OCI-LY1 (cell line): ENCODE results near the gene CRYBG1.

Experiments
- EZH2 ChIP-seq: fragments of 200-600 bp; sonication (generic), shearing (Covaris generic); IDR thresholded peaks from 2 replicates; pipeline ENCODE4 v1.8.0; 2017; ENCODE audit warnings: borderline replicate concordance, mixed run types, mild to moderate bottlenecking, antibody characterized with exemption, low read length, moderate library complexity, mixed read lengths
- TF ChIP-seq, protein P1 (sequence below): fragments of 200-600 bp; sonication (generic), shearing (Covaris generic); IDR thresholded peaks from 2 replicates; pipeline ENCODE4 v1.5.1; 2017; ENCODE audit warnings: mild to moderate bottlenecking, antibody characterized with exemption, low read length, moderate library complexity, mixed read lengths

DNA sequence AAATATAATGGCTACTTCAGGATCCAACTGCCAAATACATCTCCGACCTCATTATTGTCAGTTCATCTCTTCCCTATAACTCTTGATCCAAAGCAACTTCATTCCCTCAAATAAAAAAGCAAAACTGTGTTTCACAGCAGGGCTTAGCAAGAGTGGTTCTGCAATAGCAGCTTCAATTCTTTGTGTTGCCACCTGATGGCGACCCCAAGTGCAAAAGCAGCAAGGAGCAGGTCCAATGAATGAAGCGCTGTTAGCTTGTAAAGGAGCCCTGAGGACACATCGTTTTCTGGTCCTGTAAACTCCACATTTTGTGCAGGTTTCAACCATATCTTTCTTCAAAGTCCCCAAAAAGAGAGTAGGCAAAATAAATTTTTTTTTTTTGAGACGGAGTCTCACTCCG is 249.2 kb downstream of the CRYBG1 start:
- TF ChIP-seq, protein P1, sequence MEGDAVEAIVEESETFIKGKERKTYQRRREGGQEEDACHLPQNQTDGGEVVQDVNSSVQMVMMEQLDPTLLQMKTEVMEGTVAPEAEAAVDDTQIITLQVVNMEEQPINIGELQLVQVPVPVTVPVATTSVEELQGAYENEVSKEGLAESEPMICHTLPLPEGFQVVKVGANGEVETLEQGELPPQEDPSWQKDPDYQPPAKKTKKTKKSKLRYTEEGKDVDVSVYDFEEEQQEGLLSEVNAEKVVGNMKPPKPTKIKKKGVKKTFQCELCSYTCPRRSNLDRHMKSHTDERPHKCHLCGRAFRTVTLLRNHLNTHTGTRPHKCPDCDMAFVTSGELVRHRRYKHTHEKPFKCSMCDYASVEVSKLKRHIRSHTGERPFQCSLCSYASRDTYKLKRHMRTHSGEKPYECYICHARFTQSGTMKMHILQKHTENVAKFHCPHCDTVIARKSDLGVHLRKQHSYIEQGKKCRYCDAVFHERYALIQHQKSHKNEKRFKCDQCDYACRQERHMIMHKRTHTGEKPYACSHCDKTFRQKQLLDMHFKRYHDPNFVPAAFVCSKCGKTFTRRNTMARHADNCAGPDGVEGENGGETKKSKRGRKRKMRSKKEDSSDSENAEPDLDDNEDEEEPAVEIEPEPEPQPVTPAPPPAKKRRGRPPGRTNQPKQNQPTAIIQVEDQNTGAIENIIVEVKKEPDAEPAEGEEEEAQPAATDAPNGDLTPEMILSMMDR: peak; percentile 88
- no peak for TF ChIP-seq EZH2
